ENCODE results near the gene KHSRP. TPM values are rescaled to one million over a fixed set of nuclear protein-coding genes. Genes with fewer than 3 reads are reported as not detected.
"Not testable (repeated sequence)": the region's sequence is repeated elsewhere in the genome, so short reads cannot be mapped to it uniquely, and the experiment has no call there.

KHSRP gene
- total RNA-seq, 1 donor from 2014 or later = 136 TPM

DNA sequence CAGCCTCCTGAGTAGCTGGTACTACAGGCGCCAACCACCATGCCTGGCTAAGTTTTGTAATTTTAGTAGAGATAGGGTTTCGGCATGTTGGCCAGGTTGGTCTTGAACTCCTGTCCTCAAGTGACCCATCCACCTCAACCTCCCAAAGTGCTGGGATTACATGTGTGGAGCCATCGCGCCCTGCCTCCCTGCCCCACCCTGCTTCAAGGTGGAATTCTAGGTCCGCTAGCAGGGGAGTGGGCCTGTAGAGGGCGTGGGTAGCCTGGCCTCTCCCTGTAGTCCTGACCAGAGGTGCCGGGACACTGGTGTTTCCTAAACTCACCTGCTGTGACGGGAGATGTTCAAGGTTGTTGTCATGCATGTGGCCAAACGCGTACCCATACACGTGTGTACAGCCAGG lies 8.6 kb upstream of the KHSRP start:
- H4K20me1 ChIP-seq (ENCODE audit: low read depth) = no peaks in the 10 kb centered on the region
- H3K4me3 ChIP-seq = no peak overlapping the region
- no peaks in the 10 kb centered on the region for H3K4me1 ChIP-seq
- DNase-seq (ENCODE audit: low spot score) = no peak
- Mint-ChIP-seq H3K9me3 (no peaks in the 10 kb centered on the region), H3K4me1 (no peaks in the 10 kb centered on the region), H3K36me3 (no peaks in the 10 kb centered on the region), H3K4me3 (no peak overlapping the region), H3K27me3 (ENCODE audit: insufficient read depth, low read depth) (peaks cover 7% of the 10 kb centered on the region), H3K27ac (no peak overlapping the region)
- H3K4me2 ChIP-seq = no peak overlapping the region
- H3K9ac ChIP-seq = no peak overlapping the region
- H3F3A ChIP-seq (ENCODE audit: low read depth) = no peaks in the 10 kb centered on the region
- no peaks in the 10 kb centered on the region for H3K79me2 ChIP-seq (ENCODE audit: low read depth)
- H3K36me3 ChIP-seq = no peaks in the 10 kb centered on the region
- H3K27me3 ChIP-seq = peaks cover 13% of the 10 kb centered on the region
- TF ChIP-seq EZH2phosphoT487 (IDR thresholded peaks at IDR 0.05) (no peak), EZH2 (IDR thresholded peaks at IDR 0.05) (no peak), CTCF (IDR thresholded peaks at IDR 0.05) (no peak)
- no peak overlapping the region for H3K27ac ChIP-seq
- H3K9me3 ChIP-seq (ENCODE audit: low read depth) = no peaks in the 10 kb centered on the region
- H2AFZ ChIP-seq (replicated peaks) = no peak overlapping the region

DNA sequence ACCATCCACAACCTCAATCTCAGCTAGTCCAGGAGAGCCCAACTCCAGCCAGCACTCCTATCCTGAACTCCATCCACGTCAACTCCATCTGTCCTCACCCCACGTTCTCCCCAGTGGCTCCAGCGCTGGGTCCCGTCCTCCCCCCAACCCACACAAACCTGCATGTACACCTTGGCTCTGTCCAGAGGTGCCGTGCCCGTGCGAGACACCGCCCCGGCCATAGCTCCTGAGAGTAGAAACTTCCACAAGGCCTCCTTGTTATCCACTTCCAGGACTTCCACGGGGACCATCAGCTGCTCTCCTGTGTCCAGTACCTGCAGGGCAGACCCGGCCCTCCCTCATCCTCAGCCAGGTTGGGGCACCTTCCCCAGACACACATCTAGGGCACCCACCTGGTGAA lies 7.3 kb upstream of the KHSRP start:
- Histone ChIP-seq H2AFZ (replicated peaks) (no peak overlapping the region), H3K4me1 (no peaks in the 10 kb centered on the region), H3K79me2 (ENCODE audit: low read depth) (no peaks in the 10 kb centered on the region), H3K4me3 (no peak overlapping the region), H3K9ac (no peak overlapping the region), H3F3A (ENCODE audit: low read depth) (no peaks in the 10 kb centered on the region), H3K36me3 (no peaks in the 10 kb centered on the region), H4K20me1 (ENCODE audit: low read depth) (no peaks in the 10 kb centered on the region), H3K4me2 (no peak overlapping the region), H3K27ac (no peak overlapping the region), H3K9me3 (ENCODE audit: low read depth) (no peaks in the 10 kb centered on the region), H3K27me3 (peaks cover 13% of the 10 kb centered on the region)
- Mint-ChIP-seq H3K27ac (no peak overlapping the region), H3K36me3 (no peaks in the 10 kb centered on the region), H3K9me3 (no peaks in the 10 kb centered on the region), H3K27me3 (ENCODE audit: insufficient read depth, low read depth) (peaks cover 7% of the 10 kb centered on the region), H3K4me3 (no peak overlapping the region), H3K4me1 (no peaks in the 10 kb centered on the region)
- no peak for TF ChIP-seq CTCF (IDR thresholded peaks at IDR 0.05)
- no peak for TF ChIP-seq EZH2 (IDR thresholded peaks at IDR 0.05)
- TF ChIP-seq EZH2phosphoT487 (IDR thresholded peaks at IDR 0.05) = no peak
- DNase-seq (ENCODE audit: low spot score) = no peak

DNA sequence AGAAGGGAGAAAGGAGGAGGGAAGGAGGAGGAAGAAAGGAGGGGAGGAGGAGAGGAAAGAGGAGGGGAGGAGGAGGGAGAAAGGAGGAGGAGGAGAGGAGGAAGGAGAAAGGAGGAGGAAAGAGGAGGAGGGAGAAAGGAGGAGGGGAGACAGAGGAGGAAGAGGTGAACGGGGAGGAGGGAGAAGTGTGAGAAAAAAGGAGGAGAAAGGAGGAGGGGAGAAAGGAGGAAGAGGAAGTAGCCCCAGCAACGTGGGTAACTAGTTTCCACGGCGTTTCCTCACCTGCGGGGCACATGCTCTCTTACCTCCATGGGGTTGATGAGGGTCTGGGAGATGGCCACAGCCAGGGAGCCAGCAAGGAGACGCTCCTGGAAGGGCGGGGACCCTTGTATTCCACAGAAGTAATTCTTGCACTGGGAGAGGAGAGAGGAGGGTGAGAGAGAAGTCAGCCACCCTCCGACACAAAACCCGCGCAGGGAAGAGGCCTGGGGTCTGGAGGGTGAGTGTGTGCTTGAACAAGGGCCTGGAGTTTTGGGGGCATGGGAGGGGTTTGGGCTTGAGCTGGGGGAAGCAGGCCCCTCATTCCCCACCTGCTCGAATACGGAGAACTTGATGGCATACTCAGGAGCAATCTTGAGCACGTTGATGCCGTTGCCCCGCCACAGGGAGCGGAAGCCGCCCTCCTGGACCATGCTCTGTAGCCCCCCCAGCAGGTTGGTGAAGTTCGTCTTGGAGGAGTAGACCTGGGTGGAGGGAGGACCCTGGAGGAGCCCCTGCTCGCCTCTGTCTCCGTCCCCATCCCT lies 5.0 kb upstream of the KHSRP start:
- no peak for DNase-seq (ENCODE audit: low spot score)
- H3K4me3 Mint-ChIP-seq = no peak overlapping the region

DNA sequence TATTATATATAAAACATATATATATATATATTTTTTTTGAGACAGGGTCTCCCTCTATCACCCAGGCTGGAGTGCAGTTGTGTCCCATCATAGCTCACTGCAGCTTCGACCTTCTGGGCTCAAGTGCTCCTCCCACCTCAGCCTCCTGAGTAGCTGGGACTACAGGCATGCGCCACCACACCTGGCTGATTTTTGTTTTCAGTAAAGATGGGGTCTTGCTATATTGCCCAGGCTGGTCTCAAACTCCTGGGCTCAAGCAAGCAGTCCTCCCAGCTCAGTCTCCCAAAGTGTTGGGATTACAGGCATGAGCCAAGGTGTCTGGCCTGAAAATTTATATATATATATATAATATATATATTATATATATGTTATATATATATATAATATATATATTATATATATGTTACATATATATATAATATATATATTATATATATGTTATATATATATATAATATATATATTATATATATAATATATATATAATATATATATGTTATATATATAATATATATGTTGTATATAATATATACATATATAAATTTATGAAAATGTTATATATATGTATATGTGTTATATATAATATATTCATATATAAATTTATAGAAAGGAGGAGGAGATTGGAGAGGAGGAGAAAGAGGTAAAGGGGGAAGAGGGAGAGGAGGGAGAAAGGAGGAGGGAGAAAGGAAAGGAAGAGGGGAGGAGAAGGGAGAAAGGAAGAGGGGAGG lies 4.2 kb upstream of the KHSRP start:
- not testable (repeated sequence) for H3K4me1 Mint-ChIP-seq; H3K9ac ChIP-seq; H4K20me1 ChIP-seq (ENCODE audit: low read depth); H3K27me3 Mint-ChIP-seq (ENCODE audit: insufficient read depth, low read depth); H3K79me2 ChIP-seq (ENCODE audit: low read depth); H3K36me3 Mint-ChIP-seq; H3K4me3 ChIP-seq; DNase-seq (ENCODE audit: low spot score); H3K4me1 ChIP-seq; H3F3A ChIP-seq (ENCODE audit: low read depth); H3K9me3 Mint-ChIP-seq; H3K4me2 ChIP-seq; H3K4me3 Mint-ChIP-seq; H3K36me3 ChIP-seq; H3K27ac ChIP-seq; H3K9me3 ChIP-seq (ENCODE audit: low read depth); H2AFZ ChIP-seq (replicated peaks); H3K27ac Mint-ChIP-seq
- peaks cover 13% of the 10 kb centered on the region for H3K27me3 ChIP-seq

More for the DNA sequence above, 5.0 kb upstream of the KHSRP start:
- H3K36me3 Mint-ChIP-seq = no peaks in the 10 kb centered on the region
- Histone ChIP-seq H3K9me3 (ENCODE audit: low read depth) (no peaks in the 10 kb centered on the region), H2AFZ (replicated peaks) (no peak overlapping the region), H3K27ac (no peak overlapping the region), H3K36me3 (no peaks in the 10 kb centered on the region), H3K4me1 (no peaks in the 10 kb centered on the region), H3K9ac (no peak overlapping the region), H3K79me2 (ENCODE audit: low read depth) (no peaks in the 10 kb centered on the region), H3F3A (ENCODE audit: low read depth) (peaks cover 5% of the 10 kb centered on the region), H4K20me1 (ENCODE audit: low read depth) (no peaks in the 10 kb centered on the region), H3K4me3 (no peak overlapping the region), H3K27me3 (peaks cover 13% of the 10 kb centered on the region), H3K4me2 (no peak overlapping the region)
- no peak overlapping the region for H3K27ac Mint-ChIP-seq
- no peaks in the 10 kb centered on the region for H3K9me3 Mint-ChIP-seq
- peaks cover 9% of the 10 kb centered on the region for H3K4me1 Mint-ChIP-seq
- peaks cover 9% of the 10 kb centered on the region for H3K27me3 Mint-ChIP-seq (ENCODE audit: insufficient read depth, low read depth)
- TF ChIP-seq EZH2phosphoT487 (IDR thresholded peaks at IDR 0.05) (no peak), EZH2 (IDR thresholded peaks at IDR 0.05) (no peak), CTCF (IDR thresholded peaks at IDR 0.05) (no peak)
